ENCODE data around the gene CFAP77.

The CFAP77 gene

GRCh38 chr9:132497731-132498130, 87.7 kb downstream of the CFAP77 start:
- no peak for DNase-seq

- DNase-seq: no peak
Observed at GRCh38 chr9:132498531-132499210, 88.7 kb downstream of the CFAP77 start.

- DNase-seq: no peak
Observed at GRCh38 chr9:132499251-132499650, 89.2 kb downstream of the CFAP77 start.

- no peak for DNase-seq
Observed at GRCh38 chr9:132500193-132500592, 90.2 kb downstream of the CFAP77 start.

GRCh38 chr9:132502480-132502879, 92.5 kb downstream of the CFAP77 start:
- DNase-seq: no peak

- no peak for DNase-seq
Observed at GRCh38 chr9:132503116-132503515, 93.1 kb downstream of the CFAP77 start.

GRCh38 chr9:132504488-132504887, 94.5 kb downstream of the CFAP77 start:
- no peak for DNase-seq

- DNase-seq: no peak
Observed at GRCh38 chr9:132505991-132506655, 96.1 kb downstream of the CFAP77 start.

- peak; percentile 12 to 27 for DNase-seq
Observed at GRCh38 chr9:132506977-132507669, 97.1 kb downstream of the CFAP77 start.

GRCh38 chr9:132507670-132508469, 97.9 kb downstream of the CFAP77 start:
- DNase-seq: peak; percentile 18 to 80

GRCh38 chr9:132509928-132510874, 100.2 kb downstream of the CFAP77 start:
- no peak for DNase-seq

GRCh38 chr9:132511191-132511999, 101.4 kb downstream of the CFAP77 start:
- no peak for DNase-seq

- no peak for DNase-seq
Observed at GRCh38 chr9:132513416-132513815, 103.4 kb downstream of the CFAP77 start.

GRCh38 chr9:132514011-132514744, 104.2 kb downstream of the CFAP77 start:
- DNase-seq: no peak

- no peak for DNase-seq
Observed at GRCh38 chr9:132514821-132515220, 104.8 kb downstream of the CFAP77 start.

- DNase-seq: no peak
Observed at GRCh38 chr9:132516301-132516700, 106.3 kb downstream of the CFAP77 start.

- DNase-seq: no peak
Observed at GRCh38 chr9:132516911-132517310, 106.9 kb downstream of the CFAP77 start.

GRCh38 chr9:132517815-132518550, 108.0 kb downstream of the CFAP77 start:
- no peak for DNase-seq

GRCh38 chr9:132518626-132519025, 108.6 kb downstream of the CFAP77 start:
- no peak for DNase-seq

GRCh38 chr9:132519033-132519432, 109.0 kb downstream of the CFAP77 start:
- no peak for DNase-seq

Measured in inflammatory macrophage treated with lipopolysaccharide for 1 hour (primary cell).